Stomach (tissue), 4 donors: ENCODE results near the gene RASIP1.

Experiments
- POLR2A ChIP-seq, 4 donors: fragments of 450-650 bp; IDR thresholded peaks; one replicate each; pipeline ENCODE4 v1.6.1; 2016; ENCODE audit warnings: antibody characterized with exemption in 4 of 4, control low read depth in 2 of 4, mild to moderate bottlenecking in 1 of 4, moderate library complexity in 1 of 4
- POLR2AphosphoS5 ChIP-seq, 3 donors: sonication (generic); formaldehyde crosslinking; IDR thresholded peaks; one replicate each; pipeline ENCODE4 v1.6.1; 2016; ENCODE audit warnings: antibody characterized with exemption in 3 of 3
- TF ChIP-seq, protein P1 (sequence below), 7 experiments: fragments of 450-650 bp in 4 of 7; fragments of 200-600 bp in 3 of 7; sonication (generic) in 3 of 7; IDR thresholded peaks; one replicate each; pipeline ENCODE4 v1.5.1; 2016 to 2019; ENCODE audit warnings: antibody characterized with exemption in 7 of 7, control low read depth in 2 of 7, mild to moderate bottlenecking in 1 of 7

DNA sequence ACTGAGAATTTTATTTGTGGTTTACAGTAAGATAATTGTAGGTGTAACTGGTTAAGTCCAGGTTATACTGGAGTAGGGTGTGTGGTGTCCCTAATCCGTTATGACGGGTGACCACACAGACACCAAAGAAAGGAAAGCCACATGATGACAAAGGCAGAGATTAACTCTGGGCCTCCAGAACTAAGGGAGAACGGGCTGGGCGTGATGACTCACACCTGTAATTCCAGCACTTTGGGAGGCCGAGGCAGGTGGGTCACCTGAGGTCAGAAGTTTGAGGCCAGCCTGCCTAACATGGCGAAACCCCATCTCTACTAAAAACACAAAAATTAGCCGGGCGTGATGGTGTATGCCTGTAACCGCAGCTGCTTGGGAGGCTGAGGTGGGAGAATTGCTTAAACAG lies 54.8 kb downstream of the RASIP1 start:
- TF ChIP-seq, protein P1, sequence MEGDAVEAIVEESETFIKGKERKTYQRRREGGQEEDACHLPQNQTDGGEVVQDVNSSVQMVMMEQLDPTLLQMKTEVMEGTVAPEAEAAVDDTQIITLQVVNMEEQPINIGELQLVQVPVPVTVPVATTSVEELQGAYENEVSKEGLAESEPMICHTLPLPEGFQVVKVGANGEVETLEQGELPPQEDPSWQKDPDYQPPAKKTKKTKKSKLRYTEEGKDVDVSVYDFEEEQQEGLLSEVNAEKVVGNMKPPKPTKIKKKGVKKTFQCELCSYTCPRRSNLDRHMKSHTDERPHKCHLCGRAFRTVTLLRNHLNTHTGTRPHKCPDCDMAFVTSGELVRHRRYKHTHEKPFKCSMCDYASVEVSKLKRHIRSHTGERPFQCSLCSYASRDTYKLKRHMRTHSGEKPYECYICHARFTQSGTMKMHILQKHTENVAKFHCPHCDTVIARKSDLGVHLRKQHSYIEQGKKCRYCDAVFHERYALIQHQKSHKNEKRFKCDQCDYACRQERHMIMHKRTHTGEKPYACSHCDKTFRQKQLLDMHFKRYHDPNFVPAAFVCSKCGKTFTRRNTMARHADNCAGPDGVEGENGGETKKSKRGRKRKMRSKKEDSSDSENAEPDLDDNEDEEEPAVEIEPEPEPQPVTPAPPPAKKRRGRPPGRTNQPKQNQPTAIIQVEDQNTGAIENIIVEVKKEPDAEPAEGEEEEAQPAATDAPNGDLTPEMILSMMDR (IDR thresholded peaks at IDR 0.05): no peak
- no peak for TF ChIP-seq POLR2AphosphoS5 (IDR thresholded peaks at IDR 0.05)
- no peak for TF ChIP-seq POLR2A (IDR thresholded peaks at IDR 0.05)
